ENCODE measurements around the gene ARVCF. TPM values are rescaled to one million over a fixed set of nuclear protein-coding genes. Genes with fewer than 3 reads are reported as not detected.

The ARVCF gene
- total and polyA plus RNA-seq, 9 of the 15 experiments (the other 6 are each of a cell fraction or from before 2014, with no cell fraction given), result 0.03 to 97.4 (median 15.6) TPM

GRCh38 chr22:20026204-20026908, 9.7 kb upstream of the ARVCF start (continued):
- no peak for TF ChIP-seq ZNF551 (CRISPR knock-in tag; IDR thresholded peaks at IDR 0.05)
- no peak for TF ChIP-seq ZZZ3 (IDR thresholded peaks at IDR 0.05)
- TF ChIP-seq NCOR1 (IDR thresholded peaks at IDR 0.05), result no peak
- TF ChIP-seq ZBTB33 (CRISPR knock-in tag; IDR thresholded peaks at IDR 0.05), result no peak
- TF ChIP-seq ZFX (CRISPR knock-in tag; IDR thresholded peaks at IDR 0.05), result no peak
- TF ChIP-seq TAF1 (IDR thresholded peaks at IDR 0.05; ENCODE audit: control insufficient read depth, extremely low read depth, insufficient read depth, low read length, severe bottlenecking), result no peak

All from K562 (cell line).